Subcutaneous abdominal adipose tissue (tissue), 5 donors: ENCODE measurements around the gene VSIR.

ENCODE experiments used
- H3K27ac ChIP-seq: one replicate; pipeline ENCODE4 v1.7.0; 2013; ENCODE audit warnings: low read depth, mild to moderate bottlenecking, inconsistent platforms, low read length, moderate library complexity
- H3K27me3 ChIP-seq, 5 donors: one replicate each; pipeline ENCODE4 v1.7.0; 2013; ENCODE audit warnings: low read length in 5 of 5, inconsistent platforms in 1 of 5; ENCODE audit not compliant: control insufficient read depth in 5 of 5, insufficient read depth in 4 of 5
- H3K36me3 ChIP-seq, 5 donors: one replicate each; pipeline ENCODE4 v1.7.0; 2013; ENCODE audit warnings: low read length in 5 of 5; ENCODE audit not compliant: control insufficient read depth in 5 of 5, insufficient read depth in 5 of 5
- H3K4me1 ChIP-seq, 5 donors: one replicate each; pipeline ENCODE4 v1.7.0; 2013; ENCODE audit warnings: low read length in 5 of 5, mild to moderate bottlenecking in 3 of 5, moderate library complexity in 1 of 5; ENCODE audit not compliant: control insufficient read depth in 5 of 5, insufficient read depth in 5 of 5
- H3K4me3 ChIP-seq, 5 donors: one replicate each; pipeline ENCODE4 v1.7.0; 2013; ENCODE audit warnings: low read length in 5 of 5, low read depth in 1 of 5
- H3K9ac ChIP-seq, 5 donors: one replicate each; pipeline ENCODE4 v1.7.0; 2013; ENCODE audit warnings: low read length in 5 of 5, mild to moderate bottlenecking in 4 of 5, moderate library complexity in 3 of 5
- H3K9me3 ChIP-seq, 5 donors: one replicate each; pipeline ENCODE4 v1.7.0; 2013; ENCODE audit warnings: low read length in 5 of 5; ENCODE audit not compliant: control insufficient read depth in 5 of 5
- donor health status: healthy.
- donor health status: healthy.
- donor health status: healthy.
- donor health status: healthy.
- donor health status: healthy.

Gene VSIR

DNA sequence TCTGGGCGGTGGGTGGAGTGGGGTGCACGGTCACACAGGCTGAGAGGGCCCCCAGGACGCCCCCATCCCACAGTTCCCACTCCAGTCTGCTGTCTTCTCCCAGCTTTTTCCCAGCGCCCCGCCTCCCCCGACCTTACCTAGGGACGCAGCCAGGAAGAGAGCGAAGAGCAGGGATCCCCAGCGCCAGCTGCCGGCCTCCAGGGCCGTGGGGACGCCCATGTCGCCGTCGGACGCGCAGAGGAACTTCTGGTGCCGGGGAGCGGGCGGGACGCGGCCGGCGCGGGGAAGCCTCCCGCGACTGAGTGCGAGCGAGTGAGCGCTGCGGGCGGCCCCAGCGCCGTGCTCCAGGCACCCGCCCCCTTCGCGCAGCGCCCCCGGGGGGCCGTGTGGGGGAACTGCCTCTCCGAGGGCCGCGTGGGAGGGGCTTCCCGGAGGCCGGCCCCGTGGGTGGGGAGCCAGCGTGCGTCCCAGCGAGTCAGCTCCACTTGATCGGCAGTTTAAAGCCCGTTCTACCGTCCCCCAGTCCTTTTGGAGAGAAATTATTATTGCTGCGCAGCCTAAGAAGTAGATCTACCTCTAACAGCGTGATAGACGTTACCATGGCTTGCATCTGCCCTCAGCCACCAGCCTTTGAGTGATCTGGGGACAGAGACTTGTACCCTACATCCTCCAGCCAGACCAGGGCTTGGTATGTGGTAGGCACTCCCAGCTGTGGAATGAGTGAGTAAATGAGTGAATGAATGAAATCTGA, at the start of gene VSIR:
Gene VSIR (minus strand): TSS at position 300 of the 751 bp plus-strand sequence. CDS start 81 bp downstream, at position 219.
- Histone ChIP-seq H3K27me3 (no peaks in the 10 kb centered on the region), H3K9ac (peak within 1 kb of the TSS; percentile 80 to 98 (median 83)), H3K9me3 (no peaks in the 10 kb centered on the region), H3K4me1 (peaks cover 25 to 82% (median 72%) of the 10 kb centered on the region in 5 donors), H3K36me3 (peaks cover 0 to 6% (median 4%) of the 10 kb centered on the region in 5 donors), H3K4me3 (peak within 1 kb of the TSS; percentile 83 to 98 (median 86)), H3K27ac (peak within 1 kb of the TSS; percentile 96)

DNA sequence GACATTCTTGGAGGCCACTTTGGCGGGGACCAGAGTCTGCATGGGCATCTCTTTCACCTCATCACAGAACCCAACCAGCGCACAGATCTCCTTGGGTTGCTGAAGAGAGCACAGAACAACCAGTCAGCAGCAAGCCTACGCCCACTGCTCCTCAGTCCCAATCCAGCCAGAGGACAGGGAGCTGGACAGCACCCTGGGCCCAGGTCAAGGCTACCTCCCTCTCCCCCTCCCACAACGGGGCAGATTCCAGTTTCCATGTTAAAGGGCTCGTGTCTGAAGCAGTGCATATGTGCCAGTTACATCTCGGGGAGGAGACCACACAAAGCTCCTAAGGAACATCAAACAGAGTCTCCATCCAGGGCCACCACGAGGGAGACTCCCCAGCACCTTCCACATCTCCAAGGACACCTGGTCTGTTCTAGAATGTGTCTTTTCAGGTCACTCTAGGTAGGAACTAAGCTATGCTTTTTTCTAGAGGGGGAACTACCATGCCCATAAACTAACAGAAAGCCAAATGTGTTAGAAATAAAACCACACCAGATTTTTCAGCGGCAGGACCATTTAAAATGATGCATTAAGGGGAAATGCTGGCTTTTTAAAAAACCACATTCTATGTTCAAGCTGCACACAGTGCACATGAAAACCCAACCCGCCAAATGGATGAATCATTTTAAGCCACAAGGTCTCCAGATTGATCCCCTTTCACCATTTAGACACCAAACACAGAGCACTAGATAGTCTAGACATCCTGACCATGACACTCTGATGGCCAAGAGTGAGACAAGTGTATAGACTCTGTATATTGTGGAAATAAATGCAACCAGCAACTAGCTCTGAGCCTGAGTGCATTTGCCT, 48.8 kb upstream of the VSIR start:
- H3K4me1 ChIP-seq, result peaks cover 0 to 23% (median 21%) of the 10 kb centered on the region in 5 donors
- H3K9me3 ChIP-seq, result no peaks in the 10 kb centered on the region
- H3K36me3 ChIP-seq, result peaks cover 27 to 98% (median 97%) of the 10 kb centered on the region in 5 donors
- no peak overlapping the region for H3K4me3 ChIP-seq
- no peaks in the 10 kb centered on the region for H3K27me3 ChIP-seq
- H3K9ac ChIP-seq, result no peak overlapping the region
- no peak overlapping the region for H3K27ac ChIP-seq

DNA sequence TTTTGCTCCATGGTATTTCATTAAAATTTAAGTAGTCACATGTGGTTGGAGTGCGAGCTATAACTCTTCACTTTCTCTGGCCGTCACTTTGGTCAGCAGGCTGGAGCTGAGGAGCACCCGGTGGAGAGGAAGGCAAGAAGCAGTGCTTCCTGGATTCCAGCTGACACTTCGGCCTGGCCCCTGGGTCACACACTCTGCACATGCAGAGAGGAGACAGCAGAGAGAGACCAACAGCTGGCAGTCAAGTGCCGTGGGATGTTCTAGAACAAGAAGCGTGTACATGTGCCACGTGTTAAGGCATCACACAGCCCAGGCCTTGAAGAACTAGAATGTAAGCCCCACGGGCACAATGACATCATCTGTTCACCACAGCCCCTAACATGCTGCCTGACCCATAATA, 47.6 kb upstream of the VSIR start:
- Histone ChIP-seq H3K9ac (no peak overlapping the region), H3K4me1 (peaks cover 0 to 30% (median 29%) of the 10 kb centered on the region in 5 donors), H3K9me3 (no peaks in the 10 kb centered on the region), H3K4me3 (no peak overlapping the region), H3K36me3 (peaks cover 23 to 99% (median 98%) of the 10 kb centered on the region in 5 donors), H3K27ac (no peak overlapping the region), H3K27me3 (no peaks in the 10 kb centered on the region)

DNA sequence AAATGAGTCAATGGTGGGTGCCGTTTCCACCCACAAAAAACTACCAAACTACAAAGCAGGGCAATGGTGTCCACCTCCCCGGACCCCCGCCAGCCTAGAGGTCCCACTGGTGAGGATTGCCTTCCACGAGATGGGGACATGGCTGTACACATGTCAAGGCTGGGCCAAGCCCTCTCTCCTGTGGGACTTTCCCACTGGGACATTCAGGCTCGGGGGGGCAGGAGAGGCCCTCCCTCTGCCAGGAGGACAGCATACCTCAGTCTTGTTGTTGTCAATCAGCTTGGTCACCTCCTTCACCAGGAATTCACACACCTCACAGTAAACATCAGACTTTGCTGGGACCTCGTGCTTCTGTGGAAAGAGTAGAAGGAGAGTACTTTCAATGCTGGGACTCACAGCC, 46.7 kb upstream of the VSIR start:
- Histone ChIP-seq H3K36me3 (peaks cover 18 to 99% (median 98%) of the 10 kb centered on the region in 5 donors), H3K9ac (no peak overlapping the region), H3K27ac (no peak overlapping the region), H3K9me3 (no peaks in the 10 kb centered on the region), H3K4me1 (peaks cover 0 to 30% (median 29%) of the 10 kb centered on the region in 5 donors), H3K4me3 (no peak overlapping the region), H3K27me3 (no peaks in the 10 kb centered on the region)

DNA sequence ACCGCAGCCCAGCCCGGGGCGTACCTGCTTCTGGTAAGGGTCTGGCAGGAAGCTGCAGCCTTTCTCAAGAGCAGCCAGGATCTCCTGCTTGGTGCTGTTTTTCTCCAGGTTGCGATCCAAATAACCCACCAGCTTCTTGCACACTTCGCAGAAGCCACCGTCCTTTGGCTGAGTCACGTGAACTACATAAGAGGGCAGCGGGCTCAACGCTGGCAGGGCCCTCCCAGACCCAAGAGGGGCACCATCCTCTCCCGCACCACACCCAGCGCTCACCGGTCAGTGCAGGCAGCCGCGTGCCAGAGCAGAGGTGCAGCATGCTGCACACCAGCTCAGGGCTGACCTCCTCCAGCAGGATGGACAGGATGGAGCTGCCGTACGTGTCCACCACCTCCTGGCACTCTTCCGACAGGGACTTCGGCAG, 46.1 kb upstream of the VSIR start:
- H3K4me3 ChIP-seq, result no peak overlapping the region
- H3K9me3 ChIP-seq, result no peaks in the 10 kb centered on the region
- peaks cover 13 to 98% (median 96%) of the 10 kb centered on the region in 5 donors for H3K36me3 ChIP-seq
- no peak overlapping the region for H3K9ac ChIP-seq
- H3K27me3 ChIP-seq, result no peaks in the 10 kb centered on the region
- H3K27ac ChIP-seq, result peak overlapping the region; percentile 60
- peaks cover 0 to 30% (median 29%) of the 10 kb centered on the region in 5 donors for H3K4me1 ChIP-seq

DNA sequence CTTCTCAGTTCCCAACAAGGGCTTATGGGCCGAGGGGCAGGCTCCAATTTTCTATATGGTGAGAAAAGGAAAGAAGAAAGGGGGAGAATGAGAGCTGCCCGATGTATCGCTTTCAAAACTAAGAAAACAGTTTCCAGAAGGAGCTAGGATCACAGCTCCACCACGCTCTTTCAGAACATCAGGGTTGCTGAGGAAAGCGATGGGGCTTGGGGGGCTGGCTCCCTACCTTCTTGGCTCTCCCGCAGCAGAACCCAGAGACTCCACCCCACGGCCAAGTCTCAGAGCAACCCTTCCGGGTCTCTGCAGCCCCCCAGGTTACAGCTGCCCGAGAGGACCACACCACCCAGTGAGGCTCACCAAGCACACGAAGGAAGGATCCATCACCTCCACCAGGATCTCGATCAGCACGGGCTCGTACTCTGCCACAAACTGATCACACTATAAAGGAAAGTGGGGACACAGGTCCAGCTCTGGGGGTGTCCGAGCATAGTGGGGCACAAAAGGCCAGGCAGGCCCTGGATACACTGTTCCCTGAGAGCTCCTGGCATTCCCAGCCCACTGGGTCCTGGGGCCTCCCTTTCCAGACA, 45.4 kb upstream of the VSIR start:
- no peak overlapping the region for H3K4me3 ChIP-seq
- no peaks in the 10 kb centered on the region for H3K27me3 ChIP-seq
- no peaks in the 10 kb centered on the region for H3K9me3 ChIP-seq
- peaks cover 11 to 95% (median 89%) of the 10 kb centered on the region in 5 donors for H3K36me3 ChIP-seq
- peak overlapping the region; percentile 60 for H3K27ac ChIP-seq
- H3K4me1 ChIP-seq, result peaks cover 0 to 30% (median 29%) of the 10 kb centered on the region in 5 donors
- no peak overlapping the region for H3K9ac ChIP-seq

DNA sequence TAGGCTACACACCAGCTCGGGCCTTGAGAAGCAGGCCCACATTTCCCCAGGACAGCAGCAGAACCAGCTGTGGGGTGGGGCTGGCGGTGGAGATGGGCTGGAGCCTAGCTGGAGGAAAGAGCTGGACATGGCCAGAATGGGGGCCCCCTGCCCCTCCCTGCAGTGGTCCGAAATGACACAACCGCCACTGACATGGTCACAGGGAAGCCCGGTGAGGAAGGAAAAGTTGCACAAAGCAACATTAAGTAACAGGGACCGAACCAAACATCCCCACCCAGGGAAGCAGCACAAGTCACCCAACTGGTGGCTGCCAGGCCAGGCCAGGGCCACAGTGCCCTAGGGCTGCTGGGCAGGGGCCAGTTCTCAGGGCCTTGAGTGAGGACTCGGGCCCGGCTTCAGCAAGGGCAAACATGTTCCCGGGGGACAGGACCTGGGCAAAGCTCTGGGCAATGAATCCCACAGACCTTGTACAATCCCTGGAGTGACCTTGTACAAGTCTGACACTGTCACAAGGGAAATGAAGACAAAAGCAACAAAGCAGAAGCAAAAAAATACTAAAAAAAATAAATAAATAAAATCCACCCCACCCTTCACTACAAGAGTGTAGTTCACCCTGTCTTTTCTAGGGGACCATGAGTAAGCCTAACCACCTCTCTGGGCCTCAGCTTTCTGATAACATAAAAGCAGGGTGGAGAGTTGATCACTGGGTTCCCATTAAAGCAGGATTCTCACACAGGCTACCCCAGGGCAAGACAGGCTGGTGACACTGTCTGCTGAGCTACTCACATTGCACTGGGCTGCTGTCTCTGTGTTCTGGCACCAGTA, 44.7 kb upstream of the VSIR start:
- Histone ChIP-seq H3K27ac (peak overlapping the region; percentile 60), H3K36me3 (peaks cover 8 to 91% (median 82%) of the 10 kb centered on the region in 5 donors), H3K9ac (no peak overlapping the region), H3K27me3 (no peaks in the 10 kb centered on the region), H3K4me3 (no peak overlapping the region), H3K4me1 (peaks cover 0 to 30% (median 29%) of the 10 kb centered on the region in 5 donors), H3K9me3 (no peaks in the 10 kb centered on the region)

DNA sequence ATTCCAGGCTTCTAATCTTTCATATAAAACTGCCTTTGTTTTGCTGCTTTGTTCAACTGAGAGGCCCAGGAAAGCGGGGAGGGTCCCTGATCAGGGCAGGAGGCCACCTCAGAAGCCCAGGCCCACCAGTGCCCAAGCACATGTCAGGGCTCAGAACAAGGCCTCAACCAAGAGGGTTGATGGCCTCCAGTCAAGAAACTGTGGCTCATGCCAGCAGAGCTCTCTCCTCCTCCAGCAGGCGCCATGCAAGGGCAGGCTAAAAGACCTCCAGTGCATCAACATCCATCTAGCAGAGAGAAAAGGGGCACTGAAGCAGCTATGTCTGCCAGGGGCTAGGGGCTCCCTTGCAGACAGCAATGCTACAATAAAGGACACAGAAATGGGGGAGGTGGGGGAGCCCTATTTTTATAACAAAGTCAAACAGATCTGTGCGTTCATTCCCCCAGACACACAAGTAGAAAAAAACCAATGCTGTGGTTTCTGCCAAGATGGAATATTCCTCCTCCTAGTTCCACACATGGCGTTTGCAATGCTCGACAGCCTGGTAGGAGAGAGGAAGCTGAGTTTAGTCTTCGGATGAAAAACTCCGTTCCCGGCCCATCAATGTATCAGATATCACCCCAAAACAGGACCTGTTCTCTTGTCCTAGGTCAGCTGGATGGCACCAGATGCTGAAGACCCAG, 43.8 kb upstream of the VSIR start:
- peak overlapping the region; percentile 60 for H3K27ac ChIP-seq
- H3K4me3 ChIP-seq, result no peak overlapping the region
- no peaks in the 10 kb centered on the region for H3K9me3 ChIP-seq
- H3K9ac ChIP-seq, result no peak overlapping the region
- H3K4me1 ChIP-seq, result peaks cover 0 to 34% (median 31%) of the 10 kb centered on the region in 5 donors
- H3K36me3 ChIP-seq, result peaks cover 3 to 87% (median 73%) of the 10 kb centered on the region in 5 donors
- H3K27me3 ChIP-seq, result no peaks in the 10 kb centered on the region

DNA sequence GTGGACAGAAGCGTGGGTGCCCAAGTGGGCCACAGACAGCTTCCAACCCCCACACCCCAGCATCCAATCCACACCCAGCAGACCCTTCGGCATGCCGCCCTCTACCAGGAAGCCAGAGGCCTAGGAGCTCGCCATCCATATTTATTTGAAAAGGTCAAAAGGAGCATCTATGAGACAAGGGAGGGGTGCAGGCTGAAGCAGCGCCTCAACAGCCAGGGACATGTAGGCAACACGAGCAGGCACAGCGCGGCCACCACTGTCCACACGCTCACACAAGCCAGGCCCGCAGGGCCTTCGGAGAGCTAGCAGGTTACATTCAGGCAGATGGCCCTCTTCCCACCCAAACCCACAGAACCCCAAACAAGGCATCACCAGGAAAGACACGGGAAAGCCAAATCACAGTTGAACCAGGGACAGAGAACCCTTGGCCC, 43.1 kb upstream of the VSIR start:
- no peak overlapping the region for H3K9ac ChIP-seq
- peaks cover 3 to 81% (median 67%) of the 10 kb centered on the region in 5 donors for H3K36me3 ChIP-seq
- H3K4me3 ChIP-seq, result no peak overlapping the region
- H3K27me3 ChIP-seq, result no peaks in the 10 kb centered on the region
- H3K27ac ChIP-seq, result peak overlapping the region; percentile 41
- no peaks in the 10 kb centered on the region for H3K9me3 ChIP-seq
- peaks cover 0 to 38% (median 33%) of the 10 kb centered on the region in 5 donors for H3K4me1 ChIP-seq
